Stimulated activated CD4-positive, alpha-beta T cell treated with anti-CD3 and anti-CD28 coated beads, TNF-alpha, amount 100 ng/mL, for 48 hours (primary cell): ENCODE results near the gene OSBP.
"Not testable (repeated sequence)": the region's sequence is repeated elsewhere in the genome, so short reads cannot be mapped to it uniquely, and the experiment has no call there.

Experiments used
- DNase-seq, 3 donors: peaks; one replicate each; pipeline ENCODE4 v3.0.0-alpha.2; 2020; ENCODE audit warnings: low read depth in 3 of 3

OSBP gene

GRCh38 chr11:59553323-59553722, 62.3 kb downstream of the OSBP start:
- no peak for DNase-seq

DNA sequence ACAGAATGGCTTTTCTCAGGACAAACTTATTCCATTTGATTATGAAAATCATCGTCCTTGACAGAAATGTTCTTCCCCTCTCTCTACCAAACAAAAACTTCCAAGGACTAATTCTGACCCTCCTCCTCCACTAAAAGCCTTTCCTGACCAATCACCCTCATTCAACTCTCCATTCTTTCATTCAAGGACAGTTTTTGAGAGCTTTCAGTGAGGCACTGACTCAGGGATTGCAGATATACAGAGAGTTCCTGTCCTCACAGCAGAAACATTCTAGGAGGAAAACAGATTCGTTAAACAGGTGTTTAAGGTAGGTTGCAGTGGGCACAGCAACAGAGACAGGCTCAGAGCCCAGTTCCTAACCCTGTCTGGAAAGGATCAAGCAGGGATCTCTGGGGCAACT, 62.7 kb downstream of the OSBP start:
- no peak for DNase-seq

DNA sequence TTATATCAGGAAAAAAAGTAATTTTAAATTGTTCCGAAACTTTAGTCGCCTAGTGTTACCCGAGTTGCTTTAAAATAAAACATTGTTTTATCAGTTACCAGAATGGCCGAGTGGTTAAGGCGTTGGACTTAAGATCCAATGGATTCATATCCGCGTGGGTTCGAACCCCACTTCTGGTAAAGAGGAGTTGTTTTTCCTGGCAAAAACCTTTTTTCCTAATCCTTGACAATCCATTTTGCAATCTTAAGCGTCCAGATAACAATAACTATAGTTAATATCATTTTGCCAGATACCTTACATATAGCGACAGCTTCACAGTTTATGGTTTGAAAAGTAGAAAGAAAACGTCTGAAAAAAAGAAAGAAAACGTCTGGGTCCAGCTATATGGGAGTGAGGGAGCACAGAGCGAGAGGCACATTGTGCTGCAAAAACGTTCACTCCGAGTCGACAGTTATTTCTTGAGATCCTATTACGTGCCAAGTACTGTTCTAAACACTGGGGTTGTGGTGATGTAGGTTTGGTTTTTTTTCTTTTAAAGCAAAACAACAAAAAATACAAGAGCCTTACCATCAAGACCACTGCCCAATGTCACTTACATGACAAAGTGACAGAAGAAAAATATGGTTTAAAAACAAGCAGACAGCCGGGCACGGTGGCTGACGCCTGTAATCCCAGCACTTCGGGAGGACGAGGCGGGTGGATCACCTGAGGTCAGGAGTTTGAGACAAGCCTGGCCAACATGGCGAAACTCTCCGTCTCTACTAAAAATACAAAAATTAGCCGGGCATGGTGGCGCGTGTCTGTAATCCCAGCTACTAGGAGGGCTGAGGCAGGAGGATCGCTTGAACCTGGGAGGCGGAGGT, 63.7 kb downstream of the OSBP start:
- DNase-seq: no peak

DNA sequence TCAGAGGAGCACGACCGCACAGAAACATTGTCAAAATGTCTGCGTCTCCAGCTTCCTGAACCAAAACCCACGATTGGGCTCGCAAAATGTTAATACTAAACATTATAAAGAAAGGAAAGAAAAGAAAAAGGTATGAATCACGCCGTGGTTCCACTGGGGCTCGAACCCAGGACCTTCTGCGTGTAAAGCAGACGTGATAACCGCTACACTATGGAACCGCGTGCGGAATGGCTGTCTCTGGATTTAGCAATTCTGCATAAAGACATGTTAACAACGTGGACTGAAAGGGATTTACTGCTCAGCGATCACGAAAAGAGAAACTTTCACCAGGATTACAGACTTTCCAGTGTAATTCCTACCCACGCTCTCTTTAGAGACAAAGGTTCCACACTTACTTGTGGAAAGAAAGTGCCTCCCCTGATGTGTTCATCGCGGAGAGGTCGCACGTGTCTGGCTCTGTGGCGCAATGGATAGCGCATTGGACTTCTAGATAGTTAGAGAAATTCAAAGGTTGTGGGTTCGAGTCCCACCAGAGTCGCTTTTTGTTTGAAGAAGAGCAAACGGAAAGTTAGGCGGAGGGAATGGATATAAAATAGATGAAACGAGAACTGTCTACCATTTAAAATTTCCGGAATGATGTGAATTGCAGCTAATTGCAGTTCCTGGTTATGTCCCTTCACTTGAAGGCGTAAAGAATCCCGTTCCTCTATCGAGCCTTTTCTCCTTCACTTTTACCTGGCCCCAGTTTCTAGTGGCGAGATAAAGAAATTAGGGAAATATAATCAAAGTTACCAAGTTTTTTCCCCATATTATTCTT, 64.5 kb downstream of the OSBP start:
- peak; percentile 73 to 83 (median 74) for DNase-seq

GRCh38 chr11:59550368-59550841, 65.2 kb downstream of the OSBP start:
- peak; percentile 77 to 93 (median 85) for DNase-seq

DNA sequence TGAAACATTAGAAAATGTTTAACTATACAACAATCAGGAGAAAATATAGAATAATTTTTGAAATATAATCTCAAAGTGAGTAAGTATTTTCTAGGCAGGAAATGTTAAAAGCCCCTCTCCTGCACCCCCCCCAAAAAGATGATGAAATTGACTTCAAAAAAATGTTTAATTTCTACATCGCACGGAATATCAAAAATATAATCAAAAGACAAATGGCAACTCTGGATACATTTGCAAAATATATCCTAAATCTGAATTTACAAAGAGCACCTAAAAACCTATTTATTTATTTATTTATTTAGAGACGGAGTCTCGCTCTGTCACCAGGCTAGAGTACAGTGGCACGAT, 67.3 kb downstream of the OSBP start:
- DNase-seq: no peak

- DNase-seq: not testable (repeated sequence)
Observed at GRCh38 chr11:59547605-59548308, 67.8 kb downstream of the OSBP start.

GRCh38 chr11:59545179-59546020, 70.2 kb downstream of the OSBP start:
- DNase-seq: no peak

DNA sequence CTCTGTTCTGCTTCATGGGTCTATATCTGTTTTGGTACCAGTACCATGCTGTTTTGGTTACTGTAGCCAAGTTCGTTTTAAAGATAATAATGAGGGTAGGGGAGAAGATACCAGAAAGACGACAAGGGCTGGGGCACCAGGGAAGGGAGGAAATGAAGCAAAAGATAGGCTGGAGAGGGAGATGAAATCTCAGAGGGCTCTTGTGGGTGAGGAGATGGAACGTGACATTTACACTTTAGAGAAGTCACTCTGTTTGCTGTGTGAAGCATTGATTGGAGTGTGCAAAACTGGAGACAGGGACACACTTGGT, 70.8 kb downstream of the OSBP start:
- DNase-seq: no peak

DNA sequence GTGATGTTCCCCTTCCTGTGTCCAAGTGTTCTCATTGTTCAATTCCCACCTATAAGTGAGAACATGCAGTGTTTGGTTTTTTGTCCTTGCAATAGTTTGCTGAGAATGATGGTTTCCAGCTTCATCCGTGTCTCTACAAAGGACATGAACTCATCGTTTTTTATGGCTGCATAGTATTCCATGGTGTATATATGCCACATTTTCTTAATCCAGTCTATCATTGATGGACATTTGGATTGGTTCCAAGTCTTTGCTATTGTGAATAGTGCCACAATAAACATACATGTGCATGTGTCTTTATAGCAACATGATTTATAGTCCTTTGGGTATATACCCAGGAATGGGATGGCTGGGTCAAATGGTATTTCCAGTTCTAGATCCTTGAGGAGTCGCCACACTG, 71.9 kb downstream of the OSBP start:
- DNase-seq: not testable (repeated sequence)

GRCh38 chr11:59542142-59542810, 73.3 kb downstream of the OSBP start:
- no peak for DNase-seq

DNA sequence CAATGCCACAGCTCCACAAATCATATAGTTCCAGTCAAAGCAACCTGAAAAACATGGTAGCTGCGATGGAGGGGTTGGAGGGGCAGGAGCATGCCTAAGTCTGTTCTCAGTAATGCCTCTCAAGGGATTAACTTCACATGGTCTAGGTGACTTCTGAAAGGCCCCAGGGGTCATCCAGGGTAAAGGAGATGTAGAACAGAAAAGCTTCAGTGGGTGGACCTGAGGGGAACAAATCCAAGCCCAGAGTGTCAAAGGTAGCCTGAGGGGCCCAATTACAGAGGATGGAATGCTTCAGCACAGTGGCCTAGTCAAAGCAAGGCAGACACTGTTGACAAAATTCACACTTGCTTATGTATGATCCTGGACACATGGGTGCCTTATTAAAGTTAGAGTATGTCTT, 80.9 kb downstream of the OSBP start:
- DNase-seq: no peak

DNA sequence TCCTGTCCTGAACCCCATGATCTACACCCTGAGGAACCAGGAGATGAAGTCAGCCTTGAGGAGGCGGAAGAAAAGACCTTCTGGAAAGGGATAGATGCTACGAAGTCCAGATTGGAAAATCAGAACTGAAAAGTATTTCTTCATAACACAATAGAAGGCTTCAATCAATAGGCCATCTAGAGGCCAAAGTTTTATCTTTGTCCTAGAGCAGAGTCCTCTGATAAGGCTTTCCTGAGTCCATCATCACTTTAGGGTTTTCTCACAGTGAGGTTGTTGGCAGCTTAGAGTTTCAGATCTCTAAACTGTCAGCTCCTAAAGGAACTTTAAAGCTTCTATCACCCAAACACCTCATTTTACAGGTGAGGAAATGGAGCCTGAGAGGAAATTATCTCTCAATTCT, 83.0 kb downstream of the OSBP start:
- no peak for DNase-seq

GRCh38 chr11:59528711-59529110, 86.9 kb downstream of the OSBP start:
- DNase-seq: no peak
